K562 (cell line): ENCODE results near the gene PPM1F. TPM values are rescaled to one million over a fixed set of nuclear protein-coding genes. Genes with fewer than 3 reads are reported as not detected.

ENCODE experiments used
- ATF7 ChIP-seq: fragments of 450-650 bp; IDR thresholded peaks from 2 replicates; pipeline ENCODE4 v1.7.1; 2014; ENCODE audit warnings: mild to moderate bottlenecking, moderate library complexity
- COPS2 ChIP-seq: fragments of 450-650 bp; conservative IDR thresholded peaks from 2 replicates; pipeline ENCODE4 v1.6.1; 2016; ENCODE audit warnings: mild to moderate bottlenecking, moderate library complexity
- MLX ChIP-seq, 2 experiments: fragments of 450-650 bp in 1 of 2; sonication (generic) in 1 of 2; formaldehyde crosslinking; conservative IDR thresholded peaks; 2 replicates each; pipeline versions ENCODE4 v1.4.0 to v1.8.1; 2020 to 2022; ENCODE audit warnings: mild to moderate bottlenecking in 1 of 2, missing genetic modification reagents in 1 of 2
- MNT ChIP-seq, 2 experiments: fragments of 450-650 bp; conservative IDR thresholded peaks; 2 replicates each; pipeline ENCODE4 v1.6.1; 2017; ENCODE audit warnings: mild to moderate bottlenecking in 2 of 2, moderate library complexity in 2 of 2
- MTA2 ChIP-seq: fragments of 450-650 bp; IDR thresholded peaks from 2 replicates; pipeline ENCODE4 v1.6.1; 2016; ENCODE audit warnings: low read depth
- NR0B1 ChIP-seq: fragments of 450-650 bp; IDR thresholded peaks from one replicate; pipeline ENCODE4 v1.6.1; 2018; ENCODE audit warnings: mild to moderate bottlenecking, moderate library complexity; ENCODE audit not compliant: partially characterized antibody
- NR4A1 ChIP-seq, 2 experiments: fragments of 250-450 bp in 1 of 2; fragments of 450-650 bp in 1 of 2; sonication (Bioruptor Pico) in 1 of 2; IDR thresholded peaks; 2 replicates each; pipeline versions ENCODE4 v1.4.0 to v1.6.1; 2016 to 2020; ENCODE audit warnings: mild to moderate bottlenecking in 2 of 2, missing compliant biosample characterization in 1 of 2, missing genetic modification characterization in 1 of 2, moderate library complexity in 1 of 2
- PRDM10 ChIP-seq: fragments of 450-650 bp; IDR thresholded peaks from 2 replicates; pipeline ENCODE4 v1.6.1; 2018; ENCODE audit not compliant: partially characterized antibody
- XRCC5 ChIP-seq: fragments of 200-400 bp; formaldehyde crosslinking; IDR thresholded peaks from 2 replicates; pipeline ENCODE4 v1.6.1; 2017; ENCODE audit warnings: low read depth, mild to moderate bottlenecking, low read length
- ZFP30 ChIP-seq: fragments of 250-450 bp; sonication (Bioruptor Pico); IDR thresholded peaks from 2 replicates; pipeline ENCODE4 v1.8.0; 2022; ENCODE audit warnings: moderate library complexity, mild to moderate bottlenecking, inconsistent platforms, borderline replicate concordance
- ZNF24 ChIP-seq: fragments of 450-650 bp; IDR thresholded peaks from 2 replicates; pipeline ENCODE4 v1.6.1; 2016
- ZNF263 ChIP-seq: sonication (generic); formaldehyde crosslinking; IDR thresholded peaks from 2 replicates; pipeline ENCODE4 v1.8.0; 2022; ENCODE audit warnings: mild to moderate bottlenecking, missing genetic modification reagents, borderline replicate concordance
- ZNF316 ChIP-seq: fragments of 450-650 bp; IDR thresholded peaks from 2 replicates; pipeline ENCODE4 v1.6.1; 2016
- ZNF57 ChIP-seq: fragments of 450-650 bp; formaldehyde crosslinking; IDR thresholded peaks from 2 replicates; pipeline ENCODE4 v1.4.0; 2020; ENCODE audit warnings: mild to moderate bottlenecking, moderate library complexity
- polyA plus RNA-seq, 8 experiments: library from polyadenylated mRNA; depleted of rRNA in 4 of 8; stranded (reverse) in 5 of 8; unstranded in 3 of 8; fragments of >200 nt; fragmentation: Nextera tagmentation in 2 of 8; fragmentation: Illumina TruSeq in 1 of 8; extraction: Ambion mirVana in 2 of 8; extraction: Trizol in 1 of 8; gene quantifications; 2 replicates each; pipeline versions ENCODE4 v1.2.1 to v1.2.3, GENCODE V29; 2011 to 2014; ENCODE audit warnings: inconsistent platforms in 1 of 8, missing spikeins in 1 of 8
- total RNA-seq, 7 experiments: library from RNA; depleted of rRNA in 6 of 7; stranded (reverse); fragments of >200 nt in 6 of 7; fragmentation: Illumina TruSeq in 2 of 7; extraction: Trizol in 2 of 7; gene quantifications; 2 replicates each; pipeline versions ENCODE4 v1.2.1 to v1.2.3, GENCODE V29; 2011 to 2021; ENCODE audit warnings: low replicate concordance in 1 of 7
- TF ChIP-seq, protein P1 (sequence below), 2 experiments: IDR thresholded peaks; 2 replicates each; pipeline ENCODE4 v1.6.1; 2011; ENCODE audit warnings: borderline replicate concordance in 1 of 2, control low read depth in 1 of 2, low read depth in 1 of 2, low read length in 1 of 2, mild to moderate bottlenecking in 1 of 2, mixed read lengths in 1 of 2, moderate library complexity in 1 of 2; ENCODE audit not compliant: insufficient read depth in 1 of 2, insufficient read length in 1 of 2, poor library complexity in 1 of 2, severe bottlenecking in 1 of 2; ENCODE audit errors: extremely low read depth in 1 of 2
- TF ChIP-seq, protein P2 (sequence below): fragments of 250-450 bp; sonication (Bioruptor Pico); IDR thresholded peaks from 2 replicates; pipeline ENCODE4 v1.5.0; 2020; ENCODE audit warnings: mild to moderate bottlenecking

PPM1F gene
- total and polyA plus RNA-seq, 9 of the 15 experiments (the other 6 are each of a cell fraction or from before 2014, with no cell fraction given): 2.1 to 159 (median 64.0) TPM

GRCh38 chr22:21918466-21919185 is 34.0 kb downstream of the PPM1F start (continued):
- TF ChIP-seq MNT (conservative IDR thresholded peaks at IDR 0.05) (no peak), COPS2 (no peak), ZFP30 (CRISPR knock-in tag) (no peak), ZNF24 (no peak), XRCC5 (no peak), NR0B1 (no peak), ZNF316 (no peak), ZNF57 (CRISPR knock-in tag) (peak; percentile 45; the same call in 1 of the 2 replicates), NR4A1 (CRISPR knock-in tag; IDR thresholded peaks at IDR 0.05) (0 out of 2 replicates have a peak, but pooled peaks have one; percentile 60), NR4A1 (tag; IDR thresholded peaks at IDR 0.05) (no peak), PRDM10 (no peak), ZNF263 (CRISPR knock-in tag) (no peak), MTA2 (no peak), ATF7 (no peak), MLX (CRISPR knock-in tag; conservative IDR thresholded peaks at IDR 0.05) (no peak)
- TF ChIP-seq, protein P1, sequence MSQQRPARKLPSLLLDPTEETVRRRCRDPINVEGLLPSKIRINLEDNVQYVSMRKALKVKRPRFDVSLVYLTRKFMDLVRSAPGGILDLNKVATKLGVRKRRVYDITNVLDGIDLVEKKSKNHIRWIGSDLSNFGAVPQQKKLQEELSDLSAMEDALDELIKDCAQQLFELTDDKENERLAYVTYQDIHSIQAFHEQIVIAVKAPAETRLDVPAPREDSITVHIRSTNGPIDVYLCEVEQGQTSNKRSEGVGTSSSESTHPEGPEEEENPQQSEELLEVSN (IDR thresholded peaks at IDR 0.05; ENCODE audit: borderline replicate concordance in 1 of 2, extremely low read depth in 1 of 2, insufficient read depth in 1 of 2, insufficient read length in 1 of 2, low read depth in 1 of 2, low read length in 1 of 2, poor library complexity in 1 of 2, severe bottlenecking in 1 of 2): peak in 1 of 2 experiments; percentile 26
- TF ChIP-seq, protein P2, sequence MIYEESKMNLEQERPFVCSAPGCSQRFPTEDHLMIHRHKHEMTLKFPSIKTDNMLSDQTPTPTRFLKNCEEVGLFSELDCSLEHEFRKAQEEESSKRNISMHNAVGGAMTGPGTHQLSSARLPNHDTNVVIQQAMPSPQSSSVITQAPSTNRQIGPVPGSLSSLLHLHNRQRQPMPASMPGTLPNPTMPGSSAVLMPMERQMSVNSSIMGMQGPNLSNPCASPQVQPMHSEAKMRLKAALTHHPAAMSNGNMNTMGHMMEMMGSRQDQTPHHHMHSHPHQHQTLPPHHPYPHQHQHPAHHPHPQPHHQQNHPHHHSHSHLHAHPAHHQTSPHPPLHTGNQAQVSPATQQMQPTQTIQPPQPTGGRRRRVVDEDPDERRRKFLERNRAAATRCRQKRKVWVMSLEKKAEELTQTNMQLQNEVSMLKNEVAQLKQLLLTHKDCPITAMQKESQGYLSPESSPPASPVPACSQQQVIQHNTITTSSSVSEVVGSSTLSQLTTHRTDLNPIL (CRISPR knock-in tag): no peak
